ENCODE results near the gene POU5F2. TPM values are rescaled to one million over a fixed set of nuclear protein-coding genes. Genes with fewer than 3 reads are reported as not detected.

The POU5F2 gene, protein sequence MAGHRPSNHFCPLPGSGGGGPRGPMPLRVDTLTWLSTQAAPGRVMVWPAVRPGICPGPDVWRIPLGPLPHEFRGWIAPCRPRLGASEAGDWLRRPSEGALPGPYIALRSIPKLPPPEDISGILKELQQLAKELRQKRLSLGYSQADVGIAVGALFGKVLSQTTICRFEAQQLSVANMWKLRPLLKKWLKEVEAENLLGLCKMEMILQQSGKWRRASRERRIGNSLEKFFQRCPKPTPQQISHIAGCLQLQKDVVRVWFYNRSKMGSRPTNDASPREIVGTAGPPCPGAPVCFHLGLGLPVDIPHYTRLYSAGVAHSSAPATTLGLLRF
- 0.07 TPM in 1 of 2 replicates, not detected in the other for total RNA-seq (2014; rRNA removed; shearing (Covaris generic); ENCODE audit: low replicate concordance)

DNA sequence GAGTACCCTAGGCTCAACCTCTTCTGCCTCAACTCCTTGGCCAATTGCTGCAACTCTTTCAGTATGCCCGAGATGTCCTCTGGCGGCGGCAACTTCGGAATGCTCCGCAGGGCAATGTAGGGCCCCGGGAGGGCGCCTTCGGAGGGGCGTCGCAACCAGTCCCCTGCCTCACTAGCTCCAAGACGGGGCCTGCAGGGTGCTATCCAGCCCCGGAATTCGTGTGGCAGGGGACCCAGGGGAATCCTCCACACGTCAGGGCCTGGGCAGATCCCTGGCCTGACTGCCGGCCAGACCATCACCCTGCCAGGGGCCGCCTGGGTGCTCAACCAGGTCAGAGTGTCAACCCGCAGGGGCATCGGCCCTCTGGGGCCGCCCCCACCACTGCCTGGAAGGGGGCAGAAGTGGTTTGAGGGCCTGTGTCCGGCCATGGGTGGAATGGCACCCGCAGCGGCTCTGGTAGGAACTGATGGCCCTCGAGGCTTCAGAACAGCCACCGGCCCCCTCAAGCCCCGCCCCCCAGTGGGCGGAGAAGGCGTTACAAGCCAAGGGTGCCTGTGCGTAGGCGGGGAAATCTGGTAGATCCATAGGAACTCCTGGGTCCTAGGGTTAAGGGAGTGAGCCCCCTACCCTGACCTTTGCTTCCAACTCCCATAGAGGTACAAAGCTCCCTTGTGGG is at the start of gene POU5F2:
Gene POU5F2 (minus strand): TSS at position 465 of the 676 bp plus-strand sequence. CDS start 37 bp downstream, at position 428.
- Histone ChIP-seq H3K27me3 (no peaks in the 10 kb centered on the region), H3K9me3 (peaks cover 10% of the 10 kb centered on the region), H3K4me3 (no peak within 1 kb of the TSS), H3K36me3 (peaks cover 5% of the 10 kb centered on the region)
- DNase-seq, result no peak

DNA sequence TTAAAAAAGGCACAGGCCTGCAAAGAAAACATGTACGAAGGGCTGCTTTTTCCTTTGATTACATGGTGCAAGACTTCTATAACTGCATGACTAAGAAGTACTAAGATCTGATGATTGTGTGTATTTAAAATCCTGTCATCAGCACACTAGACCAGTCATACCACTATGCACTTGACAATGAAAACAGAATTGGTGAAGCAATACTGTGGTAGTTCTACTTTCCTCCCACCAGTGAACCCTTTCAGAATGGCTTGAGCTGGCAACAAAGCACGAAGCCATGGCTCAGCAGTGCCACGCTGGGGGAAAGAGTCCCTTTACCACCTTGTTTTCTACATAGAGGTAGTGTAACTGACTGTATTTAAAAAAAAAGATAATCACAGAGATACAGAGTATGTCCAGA is 49.0 kb upstream of the POU5F2 start:
- Histone ChIP-seq H3K9me3 (no peaks in the 10 kb centered on the region), H3K27me3 (no peaks in the 10 kb centered on the region), H3K4me3 (no peak overlapping the region), H3K36me3 (no peaks in the 10 kb centered on the region)
- DNase-seq, result no peak

DNA sequence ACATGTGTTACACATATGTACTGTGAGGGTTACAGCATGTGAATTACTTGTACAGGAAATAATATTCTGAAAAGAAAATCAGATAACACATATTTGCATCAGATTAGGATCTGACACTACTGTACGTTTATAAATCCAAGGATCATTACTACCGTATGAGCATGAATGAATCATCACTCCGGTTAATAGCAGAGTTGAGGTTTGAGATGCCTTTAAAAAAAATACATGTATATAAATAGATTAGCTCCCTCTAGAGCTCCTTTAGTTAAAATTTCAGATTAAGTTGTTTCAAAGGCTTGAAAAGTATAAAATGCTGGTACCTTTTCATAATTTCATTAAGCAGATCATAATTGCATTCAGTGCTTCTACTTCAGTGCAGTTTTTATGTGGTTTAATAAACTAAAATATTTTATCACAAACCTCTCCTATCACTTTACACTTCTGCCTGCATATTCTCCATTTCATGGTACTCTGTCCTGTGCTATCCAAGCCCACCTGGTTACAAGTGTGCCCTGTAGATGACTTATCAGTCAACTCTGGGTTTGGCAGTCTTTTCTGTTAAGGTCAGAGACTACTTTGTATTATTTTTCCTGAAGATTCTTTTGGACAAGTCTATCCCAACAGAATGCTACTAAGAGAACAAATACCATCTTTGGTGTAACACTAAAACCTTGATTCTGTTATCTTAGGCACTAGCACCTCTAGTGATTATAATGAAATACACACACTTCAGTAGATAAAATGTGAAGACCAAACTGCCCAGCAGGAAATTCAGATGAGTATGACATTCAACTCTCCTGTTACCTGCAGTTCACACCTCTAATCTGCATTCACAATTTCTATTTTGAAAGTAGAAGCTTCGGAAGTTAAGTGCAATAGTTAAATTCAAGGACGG is 48.0 kb upstream of the POU5F2 start:
- no peaks in the 10 kb centered on the region for H3K27me3 ChIP-seq
- DNase-seq, result no peak
- no peaks in the 10 kb centered on the region; the same call in 1 of the 2 replicates for H3K36me3 ChIP-seq
- no peak overlapping the region for H3K4me3 ChIP-seq
- no peaks in the 10 kb centered on the region for H3K9me3 ChIP-seq

DNA sequence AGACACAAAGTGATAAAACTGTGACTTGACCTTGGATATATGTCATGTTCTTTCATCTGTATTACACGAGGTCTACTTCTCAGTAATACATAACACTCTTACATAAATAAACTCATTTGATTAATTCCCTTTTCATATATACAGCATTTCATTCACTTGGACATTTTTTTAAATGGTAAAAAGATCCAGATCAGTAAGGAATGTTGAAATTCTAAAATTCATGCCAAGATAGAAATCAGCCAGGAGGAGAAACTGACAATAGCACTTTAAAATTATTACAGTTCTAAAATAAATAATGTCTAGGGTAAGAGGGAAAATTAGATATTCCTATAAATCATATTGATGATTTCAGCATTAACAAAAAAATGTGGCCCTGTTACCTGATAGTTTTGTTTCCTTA is 46.2 kb upstream of the POU5F2 start:
- H3K4me3 ChIP-seq, result no peak overlapping the region
- H3K27me3 ChIP-seq, result no peaks in the 10 kb centered on the region
- no peaks in the 10 kb centered on the region; the same call in 1 of the 2 replicates for H3K36me3 ChIP-seq
- no peak for DNase-seq
- H3K9me3 ChIP-seq, result no peaks in the 10 kb centered on the region

DNA sequence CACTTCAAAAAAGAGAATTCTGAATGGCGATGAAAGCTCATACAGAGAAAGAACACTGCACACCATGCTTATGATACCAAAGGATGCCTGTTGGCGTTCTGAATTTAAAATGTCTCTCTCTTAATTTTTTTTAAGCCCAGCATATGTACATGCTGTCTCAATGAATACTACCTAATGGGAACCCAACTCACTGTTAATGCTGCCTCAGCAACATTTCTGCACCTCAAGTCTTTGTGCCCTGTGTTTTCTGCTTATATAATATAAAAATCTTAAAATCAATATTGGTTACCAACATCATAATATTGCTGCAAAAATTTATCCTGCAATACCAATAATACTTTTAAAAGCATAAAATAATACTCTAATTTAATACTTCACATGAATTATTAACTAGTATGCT is 44.1 kb upstream of the POU5F2 start:
- Histone ChIP-seq H3K27me3 (no peaks in the 10 kb centered on the region), H3K36me3 (peaks cover 3% of the 10 kb centered on the region; the same call in 1 of the 2 replicates), H3K9me3 (no peaks in the 10 kb centered on the region), H3K4me3 (no peak overlapping the region)
- DNase-seq, result no peak

DNA sequence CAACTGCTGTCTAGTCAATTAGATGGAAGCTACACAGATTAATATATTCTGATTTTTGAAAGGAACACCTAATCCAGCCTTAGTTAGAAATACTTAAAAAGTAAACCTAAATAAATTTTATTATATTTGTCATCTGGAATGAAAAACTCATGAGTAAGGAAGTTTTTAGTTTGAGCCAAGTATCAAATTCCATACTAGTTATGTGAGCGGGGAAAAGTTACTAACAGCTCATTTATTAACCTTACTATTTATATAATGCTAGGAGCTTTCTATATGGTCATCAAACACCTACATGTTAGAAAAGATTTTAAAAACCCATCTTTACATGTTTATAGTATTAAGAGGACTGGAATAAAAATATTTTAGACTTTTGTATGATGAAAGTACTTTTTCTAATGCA is 41.6 kb upstream of the POU5F2 start:
- DNase-seq, result no peak
- Histone ChIP-seq H3K36me3 (peaks cover 3% of the 10 kb centered on the region; the same call in 1 of the 2 replicates), H3K4me3 (no peak overlapping the region), H3K9me3 (no peaks in the 10 kb centered on the region), H3K27me3 (no peaks in the 10 kb centered on the region)

DNA sequence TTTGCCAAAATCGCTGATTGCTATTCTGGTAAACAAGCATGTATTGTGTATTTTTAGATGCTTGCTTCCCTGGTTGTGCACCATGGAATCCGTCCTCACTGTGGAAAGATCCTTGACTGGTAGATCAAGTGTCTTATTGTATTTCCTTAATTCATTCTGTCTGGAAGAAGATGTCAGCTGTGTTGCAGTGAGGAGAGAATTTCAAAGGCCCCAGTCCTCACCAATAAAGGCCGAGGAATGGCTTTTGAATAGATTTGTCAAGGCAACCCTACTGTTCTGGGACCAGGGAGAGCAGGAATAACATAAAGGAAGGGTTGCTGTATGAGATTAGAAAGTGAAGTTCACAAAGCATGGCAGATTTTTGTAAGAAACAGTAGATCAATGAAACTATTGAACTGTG is 36.2 kb upstream of the POU5F2 start:
- no peak for DNase-seq
- Histone ChIP-seq H3K4me3 (no peak overlapping the region), H3K27me3 (no peaks in the 10 kb centered on the region), H3K36me3 (peaks cover 5% of the 10 kb centered on the region), H3K9me3 (no peaks in the 10 kb centered on the region)

DNA sequence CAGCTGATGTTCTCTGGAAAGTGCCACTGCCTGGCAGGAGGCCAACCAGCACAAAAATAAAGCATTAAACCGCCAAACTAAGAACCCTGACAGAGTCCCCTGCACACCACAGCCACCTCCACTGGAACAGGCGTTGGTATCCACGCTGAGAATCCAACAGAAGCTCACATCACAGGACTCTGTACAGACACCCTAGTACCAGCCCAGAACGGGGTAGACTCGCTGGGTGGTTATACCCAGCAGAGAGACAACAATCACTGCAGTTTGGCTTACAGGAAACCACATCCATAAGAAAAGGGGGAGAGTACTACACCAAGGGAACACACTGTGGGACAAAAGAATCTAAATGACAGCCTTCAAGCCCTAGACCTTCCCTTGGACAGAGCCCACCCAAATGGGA is 15.0 kb upstream of the POU5F2 start:
- no peaks in the 10 kb centered on the region for H3K36me3 ChIP-seq
- peaks cover 13% of the 10 kb centered on the region for H3K9me3 ChIP-seq
- H3K4me3 ChIP-seq, result no peak overlapping the region
- H3K27me3 ChIP-seq, result no peaks in the 10 kb centered on the region
- no peak for DNase-seq

DNA sequence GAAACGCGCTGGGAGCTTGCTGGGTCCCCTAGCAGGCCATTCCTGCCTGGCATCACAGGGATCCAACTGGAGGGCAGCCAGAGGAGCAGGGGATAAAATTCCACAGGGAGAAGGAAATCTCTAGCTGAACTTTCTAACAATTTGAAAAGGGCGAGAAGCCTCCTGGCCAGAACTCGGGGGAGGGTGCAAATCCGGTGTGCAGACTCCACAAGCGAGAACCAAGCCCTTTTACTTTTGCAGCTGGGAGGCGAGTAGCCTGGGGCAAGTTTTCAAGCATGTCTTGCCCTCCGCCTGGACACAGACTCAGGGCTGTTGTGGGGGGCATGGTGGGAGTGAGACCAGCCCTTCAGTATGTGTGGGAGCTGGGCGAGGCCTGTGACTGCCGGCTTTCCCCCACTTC is 14.3 kb upstream of the POU5F2 start:
- DNase-seq, result no peak
- Histone ChIP-seq H3K27me3 (no peaks in the 10 kb centered on the region), H3K4me3 (no peak overlapping the region), H3K9me3 (peaks cover 12% of the 10 kb centered on the region), H3K36me3 (no peaks in the 10 kb centered on the region)

DNA sequence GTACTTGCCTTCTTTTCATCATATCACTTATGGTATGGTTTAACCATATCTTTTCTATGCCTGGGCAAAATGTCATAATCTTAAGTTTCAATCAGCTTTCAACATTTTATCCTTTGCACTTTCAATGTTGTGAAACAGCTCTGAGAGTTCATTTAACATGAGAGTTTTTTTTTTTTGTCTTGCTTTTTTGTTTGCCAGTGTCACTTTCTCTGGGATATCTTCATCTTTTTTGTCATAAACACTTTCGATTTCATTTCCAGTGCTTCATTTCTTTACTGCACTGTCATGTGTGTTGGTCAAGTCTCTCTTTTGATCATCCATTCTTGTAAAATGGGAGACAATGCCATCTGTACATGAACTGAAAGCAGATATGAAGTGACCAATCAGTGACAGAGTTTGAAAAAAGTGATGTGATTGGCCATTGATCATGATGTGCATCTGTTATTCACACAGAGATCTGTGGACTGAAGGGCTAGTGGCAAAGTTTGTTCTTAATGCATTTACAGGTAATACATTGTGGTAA is 7.5 kb upstream of the POU5F2 start:
- no peaks in the 10 kb centered on the region for H3K27me3 ChIP-seq
- no peaks in the 10 kb centered on the region for H3K9me3 ChIP-seq
- DNase-seq, result no peak
- no peaks in the 10 kb centered on the region for H3K36me3 ChIP-seq
- no peak overlapping the region for H3K4me3 ChIP-seq

DNA sequence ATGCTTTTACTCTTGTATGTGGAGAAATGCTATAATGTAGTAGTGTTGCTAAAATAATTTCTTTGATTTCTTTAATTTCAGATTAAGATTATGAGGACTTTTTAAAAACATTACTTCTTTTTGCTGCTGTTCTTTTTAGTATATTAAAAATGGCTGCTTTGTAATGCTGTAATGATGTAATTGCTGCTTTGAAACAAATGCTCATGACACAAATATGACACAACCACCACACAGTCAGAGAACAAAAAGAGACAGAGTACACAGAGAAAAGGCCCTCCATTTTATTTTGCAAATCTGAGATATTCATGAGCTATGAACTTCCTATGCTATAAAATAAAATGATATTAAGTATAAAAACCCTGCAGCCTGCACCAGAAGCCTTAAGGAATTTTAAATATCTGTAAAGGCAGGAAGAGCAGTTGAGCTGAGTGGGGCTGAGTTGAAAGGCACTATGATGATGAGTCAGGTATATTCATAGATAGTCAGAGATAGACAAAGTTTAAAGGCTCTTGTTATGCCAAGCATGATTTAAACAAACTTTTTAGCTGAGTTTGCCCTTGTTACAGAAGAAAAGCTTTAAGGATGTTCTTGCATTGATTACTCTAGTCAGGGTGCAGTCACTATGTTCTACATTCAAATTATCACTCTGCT is 5.1 kb upstream of the POU5F2 start:
- Histone ChIP-seq H3K9me3 (no peaks in the 10 kb centered on the region), H3K4me3 (no peak overlapping the region), H3K36me3 (no peaks in the 10 kb centered on the region), H3K27me3 (no peaks in the 10 kb centered on the region)
- DNase-seq, result no peak

DNA sequence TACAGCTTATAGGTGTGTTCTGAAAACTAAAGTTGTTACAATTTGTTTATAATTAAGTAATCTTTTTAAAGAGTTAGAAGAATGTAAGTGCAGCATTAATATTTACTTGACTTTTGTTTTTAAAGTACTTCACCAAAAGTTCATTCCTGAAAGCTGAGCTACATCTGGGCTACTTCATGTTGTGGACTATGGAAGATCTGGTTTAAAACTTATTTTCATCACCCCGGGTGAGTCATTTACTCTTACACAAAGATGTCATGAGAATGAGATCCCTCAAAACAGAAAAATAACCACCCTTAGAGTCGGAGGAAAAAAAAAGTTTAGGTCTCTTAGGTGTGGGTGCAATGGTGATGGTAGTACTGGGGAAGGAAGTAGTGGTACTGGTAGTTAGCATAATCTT is 5.1 kb downstream of the POU5F2 start:
- H3K4me3 ChIP-seq, result no peak overlapping the region
- H3K36me3 ChIP-seq, result peaks cover 5% of the 10 kb centered on the region
- peaks cover 10% of the 10 kb centered on the region for H3K9me3 ChIP-seq
- no peak for DNase-seq
- H3K27me3 ChIP-seq, result no peaks in the 10 kb centered on the region

DNA sequence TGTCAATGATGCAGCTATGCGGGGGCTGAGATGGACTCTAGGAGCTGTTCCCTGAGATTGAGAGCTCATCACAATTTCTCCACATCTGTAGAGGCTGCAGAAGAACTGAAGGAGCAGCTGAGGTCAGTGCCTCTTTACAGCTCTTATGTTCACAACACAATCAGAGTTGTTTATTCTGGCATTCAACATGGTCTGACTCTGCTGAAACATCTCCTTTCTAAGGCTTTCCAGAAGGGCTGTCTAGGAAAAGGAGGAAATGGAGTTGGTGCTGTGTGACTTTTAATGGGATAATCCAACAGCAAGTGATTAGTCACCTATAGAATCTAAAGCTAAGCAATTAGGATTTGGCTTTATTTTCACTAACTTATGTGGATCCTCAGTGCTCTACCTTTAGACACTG is 6.0 kb downstream of the POU5F2 start:
- Histone ChIP-seq H3K27me3 (no peaks in the 10 kb centered on the region), H3K9me3 (peaks cover 10% of the 10 kb centered on the region), H3K4me3 (no peak overlapping the region), H3K36me3 (peaks cover 5% of the 10 kb centered on the region)
- DNase-seq, result no peak

DNA sequence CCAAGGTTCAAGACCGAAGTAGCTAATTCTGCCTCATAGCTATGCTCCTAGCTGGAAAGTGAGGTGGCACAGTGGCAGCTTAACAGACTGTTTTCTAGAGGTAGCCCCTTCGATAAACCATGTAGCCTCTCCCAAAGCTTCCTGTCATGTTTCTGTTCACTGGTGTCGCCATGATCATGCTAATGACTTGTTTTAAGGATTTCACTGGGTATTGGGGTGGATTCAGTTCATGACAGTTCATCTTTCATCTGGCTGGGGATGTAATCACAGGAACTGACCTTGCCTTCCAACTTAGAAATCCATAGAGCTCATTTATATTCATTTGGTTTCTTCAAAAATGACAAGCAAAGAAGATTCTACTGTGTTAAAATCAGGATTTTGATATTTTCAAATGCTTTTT is 9.4 kb downstream of the POU5F2 start:
- Histone ChIP-seq H3K9me3 (no peaks in the 10 kb centered on the region), H3K4me3 (no peak overlapping the region), H3K27me3 (no peaks in the 10 kb centered on the region), H3K36me3 (no peaks in the 10 kb centered on the region)
- no peak for DNase-seq

DNA sequence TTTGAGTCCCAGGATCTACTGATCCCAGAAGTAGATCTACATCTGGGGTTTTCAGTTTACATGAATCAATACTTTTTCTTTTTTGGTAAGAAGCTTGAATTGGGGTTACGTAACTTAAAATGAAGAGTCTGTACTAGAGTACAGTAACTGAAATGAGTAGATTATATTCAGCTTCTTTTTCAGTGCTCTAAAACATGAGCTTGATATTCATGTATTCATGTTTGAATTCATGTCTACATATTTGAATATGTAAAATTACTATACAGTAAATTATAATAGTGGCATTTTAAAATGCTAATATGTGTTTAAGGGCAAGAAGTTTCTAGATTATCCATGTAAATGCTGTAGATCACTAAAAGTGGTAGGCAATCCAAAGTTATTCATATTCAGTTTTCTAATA is 14.8 kb downstream of the POU5F2 start:
- H3K9me3 ChIP-seq, result no peaks in the 10 kb centered on the region
- DNase-seq, result no peak
- H3K4me3 ChIP-seq, result no peak overlapping the region
- H3K36me3 ChIP-seq, result no peaks in the 10 kb centered on the region
- no peaks in the 10 kb centered on the region for H3K27me3 ChIP-seq

DNA sequence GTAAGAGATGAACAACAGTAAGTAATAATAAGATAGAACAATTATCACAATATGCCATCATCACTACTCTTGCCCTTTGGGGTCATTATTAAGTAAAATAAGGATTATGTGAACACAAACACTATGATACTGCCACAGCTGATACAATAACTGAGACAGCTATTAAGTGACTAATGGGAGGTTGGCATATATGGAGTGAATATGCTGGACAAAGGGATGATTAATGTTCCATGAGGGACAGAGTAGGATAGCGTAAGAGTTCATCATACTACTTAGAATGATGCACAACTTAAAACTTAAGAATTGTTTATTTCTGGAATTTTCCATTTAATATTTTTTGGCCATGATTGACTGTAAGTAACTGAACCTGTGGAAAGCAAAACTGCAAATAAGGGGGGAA is 16.6 kb downstream of the POU5F2 start:
- no peaks in the 10 kb centered on the region for H3K9me3 ChIP-seq
- no peak for DNase-seq
- no peaks in the 10 kb centered on the region for H3K36me3 ChIP-seq
- H3K4me3 ChIP-seq, result no peak overlapping the region
- no peaks in the 10 kb centered on the region for H3K27me3 ChIP-seq

Data from MG63 (cell line).